AG04449 (cell line): ENCODE results near the gene TUSC2.
A peak's percentile ranks its signal among the peaks of the same experiment; 100 is the strongest.

Experiments used
- CTCF ChIA-PET: fragments of 350-600 bp; formaldehyde crosslinking; extraction: SDS; loops from one replicate; lab custom pipeline; 2021; ENCODE audit warnings: antibody characterized with exemption; lab: Yijun Ruan, JAX
- POLR2A ChIA-PET: fragments of 400-600, 350-600 bp; formaldehyde crosslinking; extraction: SDS; loops from one replicate; lab custom pipeline; 2020; ENCODE audit warnings: antibody characterized with exemption, inconsistent platforms; lab: Yijun Ruan, JAX
- DNase-seq: peaks from one replicate; pipeline ENCODE4 v3.0.0-alpha.2; 2010; ENCODE audit warnings: low read depth, low spot score
- H3K4me3 ChIP-seq: 2 replicates; pipeline ENCODE4 v1.5.1; 2011; ENCODE audit warnings: low read depth, mild to moderate bottlenecking, control low read depth, low read length
- TF ChIP-seq, protein P1 (sequence below): IDR thresholded peaks from one replicate; pipeline ENCODE4 v1.5.1; 2011; ENCODE audit warnings: mild to moderate bottlenecking, moderate library complexity, low read length, control low read depth, inconsistent platforms; ENCODE audit not compliant: insufficient read depth; ENCODE audit errors: missing control alignments

The TUSC2 gene

DNA sequence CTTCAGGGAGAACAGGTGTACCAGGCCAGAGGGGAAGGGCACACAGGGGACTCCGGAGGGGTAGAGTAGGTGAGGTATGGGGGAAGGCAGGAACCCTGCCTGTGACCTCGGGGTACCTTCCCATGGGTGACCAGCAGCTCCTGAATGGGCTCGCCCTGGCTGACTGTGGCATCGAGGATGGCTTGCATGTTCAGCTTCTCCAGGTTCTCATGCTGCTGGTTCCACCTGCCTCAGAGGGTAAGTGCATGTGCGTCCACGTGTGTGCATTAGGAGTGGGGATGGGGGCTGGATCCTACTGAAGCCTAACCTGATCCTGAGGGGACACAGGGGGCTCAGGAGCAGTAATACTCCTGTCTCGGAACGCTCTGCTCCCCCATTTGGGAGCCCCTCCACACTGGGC is 17.0 kb upstream of the TUSC2 start:
- TF ChIP-seq, protein P1, sequence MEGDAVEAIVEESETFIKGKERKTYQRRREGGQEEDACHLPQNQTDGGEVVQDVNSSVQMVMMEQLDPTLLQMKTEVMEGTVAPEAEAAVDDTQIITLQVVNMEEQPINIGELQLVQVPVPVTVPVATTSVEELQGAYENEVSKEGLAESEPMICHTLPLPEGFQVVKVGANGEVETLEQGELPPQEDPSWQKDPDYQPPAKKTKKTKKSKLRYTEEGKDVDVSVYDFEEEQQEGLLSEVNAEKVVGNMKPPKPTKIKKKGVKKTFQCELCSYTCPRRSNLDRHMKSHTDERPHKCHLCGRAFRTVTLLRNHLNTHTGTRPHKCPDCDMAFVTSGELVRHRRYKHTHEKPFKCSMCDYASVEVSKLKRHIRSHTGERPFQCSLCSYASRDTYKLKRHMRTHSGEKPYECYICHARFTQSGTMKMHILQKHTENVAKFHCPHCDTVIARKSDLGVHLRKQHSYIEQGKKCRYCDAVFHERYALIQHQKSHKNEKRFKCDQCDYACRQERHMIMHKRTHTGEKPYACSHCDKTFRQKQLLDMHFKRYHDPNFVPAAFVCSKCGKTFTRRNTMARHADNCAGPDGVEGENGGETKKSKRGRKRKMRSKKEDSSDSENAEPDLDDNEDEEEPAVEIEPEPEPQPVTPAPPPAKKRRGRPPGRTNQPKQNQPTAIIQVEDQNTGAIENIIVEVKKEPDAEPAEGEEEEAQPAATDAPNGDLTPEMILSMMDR, result no peak
- peak overlapping the region; percentile 61 for H3K4me3 ChIP-seq
- no peak for DNase-seq
- ChIA-PET CTCF (interaction anchor here (0.7 to 16.7 kb wide), 5 partner anchors 8 to 270 kb away, joined by 3 to 473 read pairs (median 16); partner anchors contain the start of gene MAPKAPK3), POLR2A (interaction anchor here (1.2 kb wide), 1 partner anchor 9 kb away, joined by 4 read pairs; no protein-coding TSS in a partner anchor)

DNA sequence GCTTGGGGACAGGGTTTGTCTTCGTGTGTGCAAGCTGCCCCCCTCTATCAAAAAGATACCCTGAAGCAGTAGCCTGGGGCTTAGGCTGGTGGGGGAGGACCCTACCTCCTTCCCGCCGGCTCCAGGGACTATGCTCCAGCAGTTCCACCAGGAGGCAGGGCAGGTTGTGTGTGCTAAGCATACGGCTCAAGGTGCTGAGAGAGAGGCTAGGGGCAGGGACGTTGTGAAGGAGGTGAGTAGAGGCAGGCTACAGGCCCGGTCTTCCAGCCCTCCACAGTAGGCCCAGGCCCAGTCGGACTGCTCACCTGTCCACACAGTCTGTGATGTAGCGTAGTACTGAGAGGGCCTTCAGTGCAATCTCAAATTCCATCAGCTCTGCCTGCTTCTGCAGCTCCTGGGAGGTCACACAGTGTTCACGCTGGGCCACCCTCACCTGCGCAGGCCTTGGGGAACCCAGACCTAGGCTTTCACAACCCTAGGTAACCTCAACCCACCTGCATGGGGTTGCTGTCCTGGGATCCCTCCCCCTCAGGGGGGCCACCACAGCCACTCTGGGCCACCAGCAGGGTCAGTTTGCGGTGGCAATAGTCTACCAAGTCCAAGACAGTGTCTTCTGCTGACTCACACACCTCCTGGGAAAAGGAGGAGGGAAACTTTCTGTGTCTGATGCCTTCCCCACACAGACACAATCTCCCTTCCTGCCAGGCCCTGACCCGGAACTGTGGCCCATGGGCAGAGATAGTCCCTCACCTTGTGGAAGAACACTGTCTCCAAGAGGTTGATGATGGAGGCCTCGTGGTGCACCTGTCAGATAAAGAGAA is 15.0 kb upstream of the TUSC2 start:
- DNase-seq, result no peak
- H3K4me3 ChIP-seq, result no peak overlapping the region
- TF ChIP-seq, protein P1, result no peak
- ChIA-PET POLR2A (interaction anchor here (0.5 kb wide), 1 partner anchor 10 kb away, joined by 3 read pairs; no protein-coding TSS in a partner anchor), CTCF (interaction anchor here (0.7 to 16.7 kb wide), 4 partner anchors 8 to 202 kb away, joined by 3 to 473 read pairs (median 10); partner anchors contain the start of genes CYB561D2 and NPRL2)

DNA sequence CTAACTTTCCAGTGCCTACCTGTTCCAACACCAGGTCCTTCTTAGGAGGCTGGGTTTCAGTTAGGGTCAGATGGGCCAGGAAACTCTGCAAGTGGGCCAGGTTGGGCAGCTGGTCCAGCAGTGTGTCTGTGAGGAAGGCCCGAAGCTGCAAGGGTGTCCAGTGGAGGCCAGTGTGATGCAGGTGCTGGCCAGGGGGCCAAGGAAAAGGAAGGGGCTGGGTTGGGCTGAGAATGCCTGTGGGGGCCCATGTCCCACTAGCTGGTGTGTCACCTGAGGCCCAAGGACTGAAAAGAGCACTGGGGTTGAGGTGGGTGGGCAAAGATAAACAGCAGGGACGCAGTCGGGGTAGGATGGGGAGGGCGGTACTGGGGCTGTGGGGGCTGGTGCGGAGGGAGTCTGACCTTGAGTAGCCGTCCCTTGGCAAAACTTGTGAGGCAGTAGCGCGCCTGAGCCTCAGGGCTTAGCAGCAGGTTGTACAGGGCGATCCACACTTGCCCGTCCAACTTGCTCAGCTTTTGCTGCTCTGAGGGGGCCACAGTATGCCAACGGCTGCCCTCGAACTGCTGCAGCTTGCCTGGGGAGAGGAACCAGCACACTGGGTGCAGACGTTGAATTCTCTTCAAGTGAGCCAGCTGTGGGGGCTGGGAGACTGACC is 14.1 kb upstream of the TUSC2 start:
- no peak for DNase-seq
- H3K4me3 ChIP-seq, result no peak overlapping the region
- CTCF ChIA-PET, result interaction anchor here (1.1 to 16.7 kb wide), 3 partner anchors 9 to 203 kb away, joined by 3 to 473 read pairs (median 16); partner anchors contain the start of genes CYB561D2 and NPRL2
- TF ChIP-seq, protein P1, result no peak
- POLR2A ChIA-PET, result no interaction called here

DNA sequence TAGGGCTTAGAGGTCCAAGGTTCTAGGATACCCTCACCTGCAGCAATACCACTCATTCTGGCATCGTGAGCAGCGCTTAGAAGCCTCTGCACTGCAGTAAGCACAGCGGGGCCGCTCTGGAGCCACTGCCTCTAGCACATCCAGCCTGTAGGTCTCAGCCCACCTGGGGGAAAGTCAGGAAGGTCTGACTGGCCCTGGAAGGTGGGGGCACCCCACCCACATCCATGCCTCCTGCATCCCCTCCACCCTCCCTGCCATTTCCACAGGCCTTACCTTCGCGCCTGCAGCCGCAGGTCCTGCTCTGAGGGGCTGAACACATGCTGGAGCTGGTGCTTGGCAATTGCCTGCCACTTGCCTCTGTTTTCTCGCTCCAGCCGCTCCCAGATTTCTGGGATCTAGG is 13.5 kb upstream of the TUSC2 start:
- CTCF ChIA-PET, result interaction anchor here (1.1 to 16.7 kb wide), 3 partner anchors 9 to 204 kb away, joined by 7 to 473 read pairs (median 16); partner anchors contain the start of genes CYB561D2 and NPRL2
- no peak for DNase-seq

DNA sequence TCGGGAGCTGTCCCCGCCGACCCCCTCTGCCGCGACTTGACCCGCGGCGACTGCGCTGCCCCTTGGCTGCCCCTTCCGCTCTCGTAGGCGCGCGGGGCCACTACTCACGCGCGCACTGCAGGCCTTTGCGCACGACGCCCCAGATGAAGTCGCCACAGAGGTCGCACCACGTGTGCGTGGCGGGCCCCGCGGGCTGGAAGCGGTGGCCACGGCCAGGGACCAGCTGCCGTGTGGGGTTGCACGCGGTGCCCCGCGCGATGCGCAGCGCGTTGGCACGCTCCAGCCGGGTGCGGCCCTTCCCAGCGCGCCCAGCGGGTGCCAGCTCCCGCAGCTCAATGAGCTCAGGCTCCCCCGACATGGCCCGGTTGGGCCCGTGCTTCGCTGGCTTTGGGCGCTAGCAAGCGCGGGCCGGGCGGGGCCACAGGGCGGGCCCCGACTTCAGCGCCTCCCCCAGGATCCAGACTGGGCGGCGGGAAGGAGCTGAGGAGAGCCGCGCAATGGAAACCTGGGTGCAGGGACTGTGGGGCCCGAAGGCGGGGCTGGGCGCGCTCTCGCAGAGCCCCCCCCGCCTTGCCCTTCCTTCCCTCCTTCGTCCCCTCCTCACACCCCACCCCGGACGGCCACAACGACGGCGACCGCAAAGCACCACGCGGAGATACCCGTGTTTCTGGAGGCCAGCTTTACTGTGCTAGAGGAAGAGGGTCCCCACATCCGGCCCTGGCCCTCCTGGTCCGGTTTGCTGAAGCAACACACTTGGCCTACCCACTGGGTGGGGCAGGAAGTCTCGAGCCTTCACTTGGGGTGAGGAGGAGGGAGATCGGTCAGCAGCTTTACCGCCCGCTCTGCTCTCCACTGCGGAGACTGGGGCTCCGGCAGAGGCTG is 12.7 kb upstream of the TUSC2 start, which contains the start of gene RASSF1:
Gene RASSF1 (minus strand): TSS at position 389 of the 882 bp plus-strand sequence. CDS start 31 bp downstream, at position 358.
- ChIA-PET POLR2A (interaction anchor here (1.1 to 1.2 kb wide), 3 partner anchors 10 to 99 kb away, joined by 3 read pairs; partner anchors contain the start of genes CYB561D2 and NPRL2), CTCF (interaction anchor here (0.8 to 4.9 kb wide), 7 partner anchors 8 to 209 kb away, joined by 3 to 46 read pairs (median 6); partner anchors contain the start of genes CYB561D2, NPRL2 and TMEM115)
- DNase-seq, result no peak
- H3K4me3 ChIP-seq, result peak within 1 kb of the TSS; percentile 63
- TF ChIP-seq, protein P1, result no peak

More for the DNA sequence above, 13.5 kb upstream of the TUSC2 start:
- H3K4me3 ChIP-seq, result peak overlapping the region; percentile 63
- TF ChIP-seq, protein P1, result no peak
- POLR2A ChIA-PET, result interaction anchor here (1.2 kb wide), 1 partner anchor 100 kb away, joined by 3 read pairs; no protein-coding TSS in a partner anchor
